Measurements from ENCODE around the gene NUDC.
"Not testable (repeated sequence)": the region's sequence is repeated elsewhere in the genome, so short reads cannot be mapped to it uniquely, and the experiment has no call there.

NUDC gene

DNA sequence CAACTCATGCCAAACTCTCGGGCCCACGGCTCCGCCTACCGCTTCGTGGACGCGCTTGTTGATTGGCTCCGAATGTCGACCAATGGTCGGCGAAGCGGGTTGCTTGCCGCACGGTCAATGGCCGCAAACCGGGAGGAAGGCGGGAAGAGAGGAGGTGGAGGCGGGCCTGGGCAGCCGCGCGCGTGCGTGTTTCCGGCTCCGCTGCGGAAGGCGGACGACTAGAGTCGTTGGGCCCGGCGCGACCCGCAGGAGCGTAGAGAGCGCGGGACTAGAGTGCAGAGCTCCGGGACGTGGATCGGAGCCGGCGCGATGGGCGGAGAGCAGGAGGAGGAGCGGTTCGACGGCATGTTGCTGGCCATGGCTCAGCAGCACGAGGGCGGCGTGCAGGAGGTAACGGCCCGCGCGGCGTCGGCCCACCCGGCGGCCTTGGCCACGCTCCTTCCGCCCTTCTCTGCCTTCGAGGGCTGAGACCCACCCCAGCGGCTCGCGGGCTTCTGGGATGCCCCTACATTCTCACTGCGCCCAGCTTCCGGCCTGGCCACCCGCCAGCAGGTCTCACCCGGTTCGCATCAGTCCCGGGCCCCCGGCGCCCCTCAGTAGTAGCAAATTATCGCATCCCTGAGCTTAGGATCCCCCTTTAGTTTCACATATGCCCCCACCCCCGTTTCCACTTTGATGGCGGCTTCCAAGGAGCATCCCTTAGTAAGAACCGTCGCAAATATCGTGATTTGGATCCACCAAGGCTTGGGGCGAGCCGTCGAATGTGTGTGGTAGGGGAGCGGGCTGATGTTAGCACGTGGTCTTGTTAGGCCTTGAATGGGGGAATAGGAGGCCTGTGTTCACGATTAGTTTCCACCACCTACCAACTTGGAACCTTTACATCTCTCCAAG, at the start of gene NUDC:
NUDC (plus strand) TSS at position 204 of the 891 bp plus-strand sequence; CDS start at position 310, 106 bp downstream.
- peak; percentile 97 for DNase-seq (ENCODE audit: low spot score)

DNA sequence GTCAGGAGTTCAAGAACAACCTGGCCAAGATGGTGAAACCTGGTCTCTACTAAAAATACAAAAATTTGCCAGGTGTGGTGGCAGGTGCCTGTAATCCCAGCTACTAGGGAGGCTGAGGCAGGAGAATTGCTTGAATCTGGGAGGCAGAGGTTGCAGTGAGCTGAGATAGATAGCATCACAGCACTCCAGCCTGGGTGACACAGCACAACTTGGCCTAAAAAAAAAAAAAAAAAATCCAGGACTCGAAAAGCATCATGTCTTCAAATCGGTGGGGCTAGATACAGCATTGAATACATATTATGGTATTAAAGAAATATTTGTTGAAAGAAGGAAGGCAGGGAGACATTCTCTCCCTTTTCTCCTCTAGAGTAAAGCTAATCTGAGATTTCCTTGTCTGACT, 48.4 kb upstream of the NUDC start:
- not testable (repeated sequence) for DNase-seq (ENCODE audit: low spot score)

DNA sequence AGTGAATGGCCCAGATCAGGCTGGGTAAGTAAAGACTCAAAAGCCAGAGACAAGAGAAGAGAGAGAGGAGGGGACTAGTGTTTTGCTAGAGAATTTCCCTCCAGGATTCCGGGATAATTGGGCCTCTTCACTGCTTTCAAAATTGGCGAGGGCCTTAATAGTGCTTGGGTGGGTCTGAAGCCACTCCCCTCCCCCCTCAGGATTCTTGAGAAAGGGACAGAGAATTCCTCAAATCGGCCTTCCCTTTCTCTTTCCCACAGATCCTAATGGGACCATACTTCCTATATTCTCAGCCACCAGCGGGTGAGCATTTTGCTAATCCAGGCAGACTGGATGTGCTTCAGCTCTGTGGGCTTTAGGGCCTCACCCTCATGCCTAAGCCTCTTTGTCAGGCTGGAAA, 46.6 kb upstream of the NUDC start:
- no peak for DNase-seq (ENCODE audit: low spot score)

DNA sequence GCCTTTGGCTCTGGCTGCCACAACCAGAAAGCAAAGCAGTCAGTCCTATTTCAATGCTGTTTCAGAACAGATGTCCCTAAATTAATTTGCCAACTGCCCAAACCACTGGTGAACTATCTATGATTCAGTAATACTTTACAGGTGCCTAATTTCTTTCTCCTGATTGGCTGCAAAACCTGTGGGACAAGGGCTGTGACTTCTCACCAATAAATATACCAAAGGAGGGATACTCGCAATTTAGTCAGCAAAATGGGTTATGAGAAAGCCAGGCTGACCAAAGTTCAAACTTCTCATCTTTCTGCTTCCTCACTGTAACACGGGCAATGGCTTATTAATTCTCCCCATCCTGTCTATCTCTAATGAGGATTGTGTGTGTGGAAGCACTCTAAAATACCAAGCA, 44.2 kb upstream of the NUDC start:
- no peak for DNase-seq (ENCODE audit: low spot score)

DNA sequence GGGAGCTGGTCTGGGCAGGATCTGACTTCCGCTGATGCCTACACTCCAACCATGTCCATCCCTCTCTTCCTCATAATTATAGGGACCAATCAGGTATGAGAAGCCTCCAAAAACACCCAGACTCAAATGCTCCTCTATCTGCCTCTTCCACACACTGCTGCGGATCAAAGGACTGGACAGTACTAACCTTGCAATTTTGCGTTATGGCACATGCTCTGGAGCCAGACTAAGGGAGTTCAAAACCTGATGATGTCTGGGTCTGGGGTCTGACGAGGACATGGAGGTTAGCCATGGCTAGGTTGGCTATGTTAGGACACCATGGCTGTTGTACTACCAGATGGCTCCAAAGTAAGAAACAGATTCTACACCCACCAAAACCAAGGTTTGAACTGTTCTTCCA, 41.8 kb upstream of the NUDC start:
- no peak for DNase-seq (ENCODE audit: low spot score)

DNA sequence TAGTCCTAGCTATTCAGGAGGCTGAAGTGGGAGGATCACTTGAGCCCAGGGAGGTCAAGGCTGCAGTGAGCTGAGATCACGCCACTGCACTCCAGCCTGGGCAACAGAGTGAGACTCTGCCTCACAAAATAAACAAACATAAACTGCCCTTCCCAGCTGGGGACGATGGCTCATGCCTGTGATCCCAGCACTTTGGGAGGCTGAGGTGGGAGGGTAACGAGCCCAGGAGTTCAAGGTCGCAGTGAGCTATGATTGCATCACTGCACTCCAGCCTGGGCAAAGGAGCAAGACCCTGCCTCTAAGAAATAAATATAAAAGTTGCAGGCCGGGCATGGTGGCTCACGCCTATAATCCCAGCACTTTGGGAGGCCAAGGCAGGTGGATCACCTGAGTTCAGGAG, 39.9 kb upstream of the NUDC start:
- DNase-seq (ENCODE audit: low spot score): not testable (repeated sequence)

DNA sequence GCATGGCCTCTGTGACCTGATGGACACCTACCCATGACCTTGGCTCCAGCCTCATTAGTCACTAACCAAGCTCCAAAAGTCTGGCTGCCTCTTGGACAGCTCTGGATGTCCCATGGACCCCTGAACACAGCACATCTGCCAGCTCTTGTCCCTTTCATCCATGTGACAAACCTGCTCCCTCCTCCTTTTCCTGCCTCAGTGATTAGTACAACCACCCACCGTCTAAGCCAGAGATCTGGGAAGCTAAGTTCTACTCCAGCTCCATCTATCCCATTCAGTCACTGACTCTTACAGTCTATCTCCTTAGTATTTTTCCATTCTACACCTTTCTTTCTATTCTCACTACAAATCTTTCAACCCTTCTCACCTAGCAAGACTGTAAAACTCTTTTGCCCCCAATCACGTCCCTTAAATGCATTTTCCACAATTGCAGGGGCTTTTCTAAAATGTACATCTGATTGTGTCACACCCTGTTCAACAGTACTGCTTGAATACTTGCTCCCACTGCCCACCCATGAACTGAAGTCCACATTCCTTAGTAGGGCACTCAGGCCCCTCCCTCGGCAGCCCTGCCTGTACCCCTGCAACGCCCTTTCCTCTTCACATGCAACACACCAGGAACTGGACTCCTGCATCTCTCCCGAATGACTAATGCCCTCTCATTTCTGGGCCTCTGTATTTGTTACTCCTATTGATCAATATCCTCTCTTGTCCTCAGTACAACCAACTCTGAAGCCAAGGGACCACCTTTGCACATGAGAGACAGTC, 38.7 kb upstream of the NUDC start:
- no peak for DNase-seq (ENCODE audit: low spot score)

DNA sequence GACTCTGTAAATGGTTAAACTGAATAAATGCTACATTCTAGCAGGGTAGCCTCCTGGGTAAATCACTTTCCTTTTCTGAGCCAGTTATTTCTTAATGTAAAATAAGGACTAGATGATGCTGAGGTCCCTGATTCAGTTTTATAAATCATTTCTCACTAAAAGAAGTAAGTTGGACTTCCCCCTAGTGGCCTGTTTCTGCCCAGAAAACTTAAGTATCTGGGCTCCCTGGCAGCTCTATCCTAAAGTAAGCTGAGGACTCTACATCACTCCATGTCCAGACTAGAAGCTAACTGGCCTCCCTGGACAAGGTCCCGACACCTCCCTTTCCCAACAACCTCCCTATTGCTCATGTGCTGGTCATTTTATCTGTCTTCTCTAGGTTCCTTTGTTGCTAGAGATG, 34.4 kb upstream of the NUDC start:
- peak; percentile 45 for DNase-seq (ENCODE audit: low spot score)

DNA sequence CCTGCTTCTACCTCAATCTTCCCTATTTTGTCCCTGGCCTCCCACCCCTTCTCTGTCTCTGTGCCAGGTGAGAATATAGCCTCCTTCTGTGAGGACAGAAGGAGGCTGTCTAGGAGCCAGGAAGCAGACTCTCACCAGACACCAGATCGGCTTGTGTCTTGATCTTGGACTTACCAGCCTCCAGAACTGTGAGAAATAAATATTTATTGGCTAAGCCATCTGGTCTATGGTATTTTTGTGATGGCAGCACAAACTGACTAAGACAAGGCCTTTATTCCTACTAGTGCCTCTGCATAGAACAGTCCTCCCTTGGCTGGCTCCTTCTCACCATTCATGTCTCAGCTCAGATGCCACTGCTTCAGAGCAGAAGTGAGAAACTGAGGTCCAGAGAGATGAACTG, 33.3 kb upstream of the NUDC start:
- no peak for DNase-seq (ENCODE audit: low spot score)

DNA sequence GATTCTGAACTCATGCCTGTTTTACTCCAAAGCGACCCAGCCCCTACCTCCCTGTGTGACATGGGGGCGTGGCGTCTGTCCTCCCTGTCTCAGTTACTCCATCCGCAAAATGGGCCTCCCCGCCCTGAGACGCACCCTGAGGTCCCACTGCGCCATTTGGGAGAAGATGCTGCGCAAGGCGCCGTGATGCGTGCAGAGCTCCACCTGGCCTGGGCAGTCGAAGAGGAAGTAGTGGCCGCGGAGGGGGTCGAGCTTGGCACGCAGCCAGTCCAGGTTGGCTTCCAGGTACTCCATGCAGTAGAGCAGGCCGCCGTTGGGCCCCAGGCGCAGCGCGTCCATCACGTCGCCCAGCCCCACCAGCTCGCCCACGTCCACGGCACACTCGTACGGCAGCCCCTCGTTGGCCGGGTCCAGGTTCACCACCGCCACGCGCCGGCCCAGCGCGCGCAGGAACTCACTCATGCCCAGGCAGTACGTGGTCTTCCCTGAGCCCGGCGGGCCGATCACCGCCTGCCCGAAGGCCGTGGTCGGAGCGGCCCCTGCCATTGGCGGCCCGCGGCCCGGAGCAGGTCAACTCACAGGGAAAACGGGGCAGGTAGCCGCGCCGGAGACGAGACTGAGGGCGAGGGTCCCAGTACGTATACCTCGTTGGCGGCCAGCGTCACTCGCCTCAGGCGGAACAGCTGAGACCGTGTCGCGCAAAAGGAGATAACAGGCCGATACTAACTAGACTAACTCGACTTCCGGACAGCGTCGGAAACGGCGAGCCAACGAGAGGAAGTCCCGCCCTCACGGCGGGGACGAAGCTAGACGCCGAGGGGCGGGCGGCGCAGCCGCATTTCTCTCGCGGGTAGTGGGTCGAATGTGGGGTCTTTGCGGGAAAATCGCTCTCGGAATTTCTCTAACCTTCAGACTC, 31.7 kb upstream of the NUDC start, which contains the start of gene GPN2:
GPN2 (minus strand) TSS at position 733 of the 916 bp plus-strand sequence; CDS start at position 546, 187 bp downstream.
- DNase-seq (ENCODE audit: low spot score): peak; percentile 89

DNA sequence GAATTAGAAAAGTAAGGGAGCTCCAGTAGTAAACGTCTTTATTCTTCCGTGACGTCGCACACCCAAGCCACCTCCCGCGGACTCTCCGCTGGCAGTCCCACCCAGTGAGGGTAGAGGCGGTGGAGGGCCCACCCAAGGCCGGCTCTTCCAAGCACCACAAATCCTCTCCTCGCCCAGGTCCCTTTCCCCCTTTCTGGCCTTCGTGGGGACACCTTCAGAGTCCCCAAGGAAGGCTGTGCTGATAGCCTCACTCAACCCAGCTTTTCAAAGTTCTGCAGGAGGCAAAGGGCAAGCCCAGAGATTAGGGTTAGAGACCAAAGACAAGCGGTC, 31.1 kb upstream of the NUDC start:
- no peak for DNase-seq (ENCODE audit: low spot score)

DNA sequence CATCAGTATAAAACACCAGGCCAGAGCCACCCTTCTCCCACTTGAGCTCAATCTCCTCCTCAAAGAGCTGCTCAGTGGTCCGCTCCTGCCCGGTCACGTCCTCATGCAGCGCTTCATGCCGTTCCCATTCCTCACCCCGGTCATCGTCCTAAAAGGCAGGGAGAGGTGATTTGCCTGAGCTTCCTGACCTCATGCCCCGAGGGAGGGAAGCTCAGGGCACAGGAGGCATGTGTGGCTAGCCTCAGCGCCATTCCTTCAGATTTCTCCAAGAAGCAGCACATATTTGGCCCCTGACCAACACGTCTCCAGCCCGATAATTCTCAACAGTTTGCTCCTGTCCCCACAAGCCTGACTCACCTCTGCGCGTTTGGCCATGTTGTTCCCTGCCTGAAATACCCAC, 27.3 kb upstream of the NUDC start:
- DNase-seq (ENCODE audit: low spot score): no peak

DNA sequence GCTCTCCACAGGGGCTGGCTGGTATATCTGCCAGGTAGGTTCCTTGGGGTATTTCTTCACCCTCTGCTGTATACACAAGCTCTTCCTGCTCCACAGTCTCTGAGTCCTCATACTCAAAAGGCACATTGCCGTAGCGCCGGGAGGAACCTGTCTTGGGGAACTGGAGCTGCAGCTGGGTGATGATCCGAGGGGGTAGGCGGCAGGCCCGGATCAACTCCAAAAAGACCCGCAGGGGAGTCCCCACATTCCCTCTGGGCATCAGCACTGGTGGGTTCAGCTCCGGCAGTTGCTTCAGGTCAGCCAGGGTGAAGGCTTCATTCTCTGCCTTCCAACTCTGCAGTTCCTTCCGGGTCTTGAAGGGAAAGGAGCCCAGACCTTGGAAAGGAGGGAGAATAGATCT, 24.2 kb upstream of the NUDC start:
- DNase-seq (ENCODE audit: low spot score): no peak

DNA sequence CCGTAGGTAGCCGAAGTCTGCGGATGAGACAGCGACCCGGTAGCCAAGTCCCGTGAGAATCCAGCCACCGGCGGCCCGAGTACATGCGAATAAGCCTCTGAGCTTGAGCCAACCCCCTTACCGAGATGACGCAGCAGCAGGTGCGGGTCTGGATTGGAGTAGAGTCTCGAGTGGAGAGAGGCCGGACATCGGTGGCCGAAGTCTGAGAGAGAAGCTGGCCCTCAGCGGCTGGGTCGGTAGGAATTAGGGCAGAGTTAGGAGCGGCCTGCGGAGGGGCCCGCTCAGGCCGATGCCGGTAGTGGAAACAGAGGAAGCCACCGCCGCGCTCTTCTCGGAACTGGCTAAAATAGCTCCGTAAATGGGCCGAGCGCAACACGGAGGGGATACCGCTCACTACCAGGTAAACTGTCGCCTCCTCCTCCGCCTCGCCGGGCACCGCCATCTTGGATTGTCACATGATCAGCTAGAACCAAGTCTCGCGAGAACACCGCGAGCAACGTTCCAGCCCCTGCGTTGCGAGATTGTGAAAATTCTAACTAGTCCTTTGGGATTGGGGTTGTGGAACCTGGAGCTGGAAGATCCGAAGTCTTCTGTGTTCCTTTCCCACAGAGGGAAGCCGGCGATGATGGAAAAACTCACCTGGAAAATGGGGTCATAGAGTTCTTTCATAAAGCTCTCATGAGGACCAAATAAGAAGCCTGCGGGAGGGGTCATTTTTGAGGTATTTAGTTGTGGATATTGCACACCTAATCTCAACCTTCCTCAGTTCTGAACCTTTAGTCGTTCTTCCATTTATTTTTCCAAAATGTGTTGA, 21.3 kb upstream of the NUDC start, which contains the start of gene GPATCH3:
GPATCH3 (minus strand) TSS at position 467 of the 814 bp plus-strand sequence; CDS start at position 442, 25 bp downstream.
- peak; percentile 93 for DNase-seq (ENCODE audit: low spot score)

DNA sequence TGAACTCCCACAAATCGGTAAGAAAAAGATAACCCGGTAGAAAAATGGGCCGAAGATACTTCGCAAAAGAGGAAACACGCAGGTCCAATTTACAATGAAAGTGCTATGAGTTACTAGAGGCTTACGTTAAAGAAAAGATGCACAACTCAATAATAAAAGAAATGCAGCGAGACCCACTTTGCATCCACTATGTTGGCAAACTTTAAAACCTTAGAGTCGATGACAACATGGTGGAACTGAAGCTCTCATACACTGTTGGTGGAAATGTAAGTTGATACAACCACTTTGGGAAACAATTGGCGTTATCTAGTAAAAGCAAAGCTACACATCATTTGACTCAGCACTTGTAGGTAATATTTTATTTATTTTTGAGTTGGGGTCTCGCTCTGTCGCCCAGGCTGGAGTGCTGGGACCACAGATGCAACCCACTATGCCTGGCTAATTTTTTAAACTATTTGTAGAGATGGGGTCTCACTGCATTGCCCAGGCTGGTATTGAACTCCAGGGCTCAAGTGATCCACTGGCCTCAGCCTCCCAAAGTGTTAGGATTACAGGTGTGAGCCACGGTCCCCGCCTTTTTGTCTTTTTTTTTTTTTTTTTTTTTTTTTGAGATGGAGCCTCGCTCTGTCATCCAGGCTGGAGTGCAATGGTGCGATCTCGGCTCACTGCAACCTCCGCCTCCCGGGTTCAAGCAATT, 20.6 kb upstream of the NUDC start:
- no peak for DNase-seq (ENCODE audit: low spot score)

DNA sequence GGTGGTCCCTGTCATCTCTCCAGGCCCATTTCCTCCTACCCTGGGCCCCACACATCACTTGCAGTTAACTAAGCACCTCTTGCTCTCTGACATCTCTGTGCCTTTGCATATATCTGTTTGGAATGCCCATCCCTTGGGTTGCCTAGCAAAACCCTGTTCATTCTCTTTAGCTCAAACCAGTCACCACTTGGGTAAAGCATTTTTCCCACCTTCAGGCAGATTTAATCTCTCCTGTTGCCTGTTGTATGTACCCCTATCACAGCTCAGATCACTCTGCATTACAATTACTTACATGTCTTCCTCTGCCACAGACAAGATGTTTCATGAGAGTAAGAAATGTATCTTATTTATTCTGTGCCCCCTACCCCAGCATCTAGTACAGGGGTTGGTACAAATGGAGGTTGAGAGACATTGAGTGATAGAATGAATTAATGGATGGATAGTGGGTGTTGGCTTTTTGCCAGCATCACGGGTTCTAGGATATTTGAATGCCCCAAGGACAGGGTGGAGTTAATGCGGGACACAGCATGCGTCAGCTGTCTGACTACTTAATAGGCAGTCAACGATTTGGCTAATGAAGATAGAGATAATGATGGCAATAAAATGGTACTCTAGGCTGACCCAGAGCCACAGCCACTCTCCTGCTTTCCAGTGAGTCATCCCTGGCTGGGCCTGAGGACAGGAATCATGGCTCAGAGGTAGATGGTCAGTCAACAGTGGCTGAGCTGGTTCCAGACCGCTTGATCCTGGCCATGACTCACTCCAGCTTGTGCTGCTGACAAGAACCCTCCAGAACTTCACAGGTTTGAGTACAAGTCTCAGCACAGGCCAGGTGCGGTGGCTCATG, 14.2 kb upstream of the NUDC start:
- DNase-seq (ENCODE audit: low spot score): peak; percentile 86

DNA sequence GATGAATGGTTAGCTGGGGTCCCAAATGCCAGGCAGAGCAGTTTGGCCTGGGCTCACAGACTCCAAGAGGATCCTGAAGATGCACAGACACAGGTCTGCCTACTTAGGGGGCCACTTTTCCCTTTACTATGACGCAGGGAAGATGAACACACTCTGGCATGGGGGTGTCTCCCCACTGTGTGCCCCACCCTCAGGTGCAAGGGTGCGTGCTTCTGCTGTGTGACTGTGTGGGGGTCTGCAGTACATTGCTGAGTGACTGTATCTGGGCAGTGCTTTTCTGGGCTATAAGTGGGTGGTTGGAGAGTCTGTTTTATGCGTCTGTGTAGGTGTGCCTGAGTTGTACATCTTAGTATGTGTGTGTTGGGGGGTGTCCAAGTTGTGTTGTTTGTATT, 11.6 kb upstream of the NUDC start:
- no peak for DNase-seq (ENCODE audit: low spot score)

DNA sequence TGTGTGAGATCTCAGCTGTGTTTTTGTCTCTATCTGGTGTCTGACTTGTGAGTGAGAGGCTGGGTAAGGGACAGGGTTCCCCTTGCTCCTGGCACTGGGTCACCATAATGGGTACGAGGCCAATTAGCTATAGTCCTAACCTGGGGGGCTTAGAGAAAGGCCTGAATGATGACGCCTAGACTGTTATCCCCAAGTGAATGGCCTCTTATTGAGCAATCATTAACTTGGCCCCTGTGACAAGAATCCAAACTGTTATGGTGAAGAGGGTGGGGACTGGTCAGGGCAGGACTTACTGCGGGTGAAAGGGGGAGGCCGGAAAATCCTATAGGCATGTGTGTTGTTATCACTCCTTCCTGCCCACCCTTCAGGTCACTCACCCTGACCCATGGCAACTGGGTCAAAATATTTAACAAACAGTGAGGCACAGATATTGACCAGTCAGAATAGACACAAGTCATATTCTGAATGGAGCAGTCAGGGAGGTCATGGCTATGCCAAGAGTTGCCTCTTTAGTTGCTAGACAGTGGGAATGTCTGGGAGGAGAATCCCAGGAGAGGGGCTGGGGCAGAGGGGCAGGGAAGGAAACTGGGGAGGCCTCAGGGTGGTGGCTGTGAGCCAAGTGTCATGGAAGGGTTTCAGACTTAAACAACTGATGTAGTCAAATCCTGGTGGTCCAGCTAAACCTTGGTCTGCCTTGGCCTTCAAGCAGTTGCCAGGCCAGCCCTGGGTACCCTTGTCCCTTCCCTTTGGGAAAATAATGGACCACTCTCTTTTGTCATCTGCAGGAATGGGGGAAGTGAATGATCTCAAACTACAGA, 11.0 kb upstream of the NUDC start:
- no peak for DNase-seq (ENCODE audit: low spot score)
